Naive thymus-derived CD4-positive, alpha-beta T cell (primary cell): ENCODE data around the gene SLC7A6. TPM values are rescaled to one million over a fixed set of nuclear protein-coding genes. Genes with fewer than 3 reads are reported as not detected.
A peak's percentile ranks its signal among the peaks of the same experiment; 100 is the strongest.

Experiments
- ATAC-seq: fragments of 150-1000 bp; cut with Tn5 transposase; 2 replicates; pipeline ENCODE4 v1.10.0; 2021; ENCODE audit warnings: mild to moderate bottlenecking, moderate library complexity
- CTCF ChIA-PET: fragments of 350-600 bp; sonication (Branson Sonifier 250); formaldehyde crosslinking; loops from one replicate; lab custom pipeline; 2021; ENCODE audit warnings: antibody characterized with exemption; lab: Charles Lee
- POLR2A ChIA-PET: fragments of 350-600 bp; sonication (Branson Sonifier 250); formaldehyde crosslinking; loops from one replicate; lab custom pipeline; 2021; ENCODE audit warnings: antibody characterized with exemption, inconsistent platforms; lab: Charles Lee
- DNase-seq, 9 donors: peaks; one replicate each; pipeline versions ENCODE4 v3.0.0 to v3.0.0-alpha.2; 2020 to 2022; ENCODE audit warnings: mixed read lengths in 1 of 9
- H3K27ac ChIP-seq: one replicate; pipeline ENCODE4 v1.7.0; 2013; ENCODE audit warnings: mild to moderate bottlenecking, low read depth, low read length, moderate library complexity
- H3K27me3 ChIP-seq, 2 donors: one replicate each; pipeline ENCODE4 v1.7.0; 2013; ENCODE audit warnings: low read length in 2 of 2, mild to moderate bottlenecking in 2 of 2, moderate library complexity in 2 of 2; ENCODE audit not compliant: control insufficient read depth in 2 of 2, insufficient read depth in 2 of 2
- H3K36me3 ChIP-seq, 3 experiments: 1 replicate in 2 of 3; 2 replicates in 1 of 3; pipeline ENCODE4 v1.7.0; 2013; ENCODE audit warnings: low read length in 3 of 3, mild to moderate bottlenecking in 3 of 3, moderate library complexity in 1 of 3; ENCODE audit not compliant: insufficient read depth in 3 of 3, control insufficient read depth in 2 of 3
- H3K4me1 ChIP-seq, 2 donors: one replicate each; pipeline ENCODE4 v1.7.0; 2013; ENCODE audit warnings: low read length in 2 of 2, mild to moderate bottlenecking in 2 of 2, moderate library complexity in 1 of 2; ENCODE audit not compliant: control insufficient read depth in 2 of 2, insufficient read depth in 2 of 2
- H3K4me3 ChIP-seq: 2 replicates; pipeline ENCODE4 v1.7.0; 2013; ENCODE audit warnings: mild to moderate bottlenecking, low read length
- H3K9me3 ChIP-seq, 3 experiments: 1 replicate in 2 of 3; 2 replicates in 1 of 3; pipeline ENCODE4 v1.7.0; 2013; ENCODE audit warnings: low read length in 3 of 3; ENCODE audit not compliant: control insufficient read depth in 2 of 3
- H3K27ac Mint-ChIP-seq, 9 donors: one replicate each; pipeline ENCODE4 v1.8.0; 2020 to 2022; ENCODE audit warnings: mixed read lengths in 9 of 9, mild to moderate bottlenecking in 8 of 9, moderate library complexity in 5 of 9, inconsistent platforms in 2 of 9
- H3K27me3 Mint-ChIP-seq, 5 donors: one replicate each; pipeline ENCODE4 v1.8.0; 2021 to 2022; ENCODE audit warnings: mixed read lengths in 5 of 5, mild to moderate bottlenecking in 1 of 5
- H3K36me3 Mint-ChIP-seq, 5 donors: one replicate each; pipeline ENCODE4 v1.8.0; 2020 to 2022; ENCODE audit warnings: mixed read lengths in 5 of 5, mild to moderate bottlenecking in 3 of 5, inconsistent platforms in 1 of 5
- H3K4me1 Mint-ChIP-seq, 7 donors: one replicate each; pipeline ENCODE4 v1.8.0; 2020 to 2022; ENCODE audit warnings: mixed read lengths in 7 of 7, mild to moderate bottlenecking in 3 of 7, inconsistent platforms in 1 of 7
- H3K4me3 Mint-ChIP-seq, 10 donors: one replicate each; pipeline ENCODE4 v1.8.0; 2020 to 2022; ENCODE audit warnings: mild to moderate bottlenecking in 10 of 10, mixed read lengths in 10 of 10, moderate library complexity in 6 of 10, inconsistent platforms in 2 of 10
- H3K9me3 Mint-ChIP-seq, 11 donors: one replicate each; pipeline ENCODE4 v1.8.0; 2020 to 2022; ENCODE audit warnings: mixed read lengths in 11 of 11, mild to moderate bottlenecking in 4 of 11, inconsistent platforms in 1 of 11, moderate library complexity in 1 of 11
- intact Hi-C, 2 donors: fragments of 100-400 bp; cut with micrococcal nuclease; formaldehyde crosslinking; loops; one replicate each; pipeline ENCODE4 v1.15.1; 2023
- polyA plus RNA-seq, 2 donors: library from polyadenylated mRNA; unstranded; fragments of 300-500 nt; fragmentation: Illumina TruSeq; gene quantifications; one replicate each; pipeline ENCODE4 v1.2.3, GENCODE V29; 2021
- total RNA-seq, 6 experiments: library from RNA in 5 of 6; stranded (reverse) in 5 of 6; gene quantifications; 1 replicate in 5 of 6; 2 replicates in 1 of 6; pipeline ENCODE4 v1.2.3 and lab custom pipeline; 2021 to 2026

SLC7A6 gene
- total and polyA plus RNA-seq, 7 experiments from 2014 or later = 29.3 to 248 (median 163) TPM

GRCh38 chr16:68270353-68270752 is 6.0 kb downstream of the SLC7A6 start:
- CTCF ChIA-PET = interaction anchor here (0.6 to 27.4 kb wide), 6 partner anchors 9 to 453 kb away, joined by 3 to 317 read pairs (median 5); partner anchors contain the start of gene SLC7A6
- POLR2A ChIA-PET = interaction anchor here (1.0 to 25.4 kb wide), 5 partner anchors 9 to 41 kb away, joined by 3 to 531 read pairs (median 9); partner anchors contain the start of genes PRMT7 and SLC7A6OS
- Histone ChIP-seq H3K4me1 (peaks cover 58 to 79% of the 10 kb centered on the region in 2 donors), H3K4me3 (no peak overlapping the region), H3K27me3 (no peaks in the 10 kb centered on the region), H3K27ac (peak overlapping the region; percentile 83), H3K9me3 (no peaks in the 10 kb centered on the region), H3K36me3 (peaks cover 0 to 29% (median 10%) of the 10 kb centered on the region in 3 experiments)
- DNase-seq (peak in 1 of 9 donors; percentile 47), ATAC-seq (no peak)
- H3K36me3 Mint-ChIP-seq = peaks cover 4 to 47% (median 27%) of the 10 kb centered on the region in 5 donors
- intact Hi-C loops = no loop called here
- H3K4me3 Mint-ChIP-seq = peak overlapping the region in 8 of 10 donors; percentile 29 to 100 (median 63)
- no peaks in the 10 kb centered on the region for H3K27me3 Mint-ChIP-seq
- peak overlapping the region; percentile 93 to 98 (median 95) for H3K27ac Mint-ChIP-seq
- peaks cover 51 to 94% (median 87%) of the 10 kb centered on the region in 7 donors for H3K4me1 Mint-ChIP-seq
- no peaks in the 10 kb centered on the region for H3K9me3 Mint-ChIP-seq

- Histone ChIP-seq H3K27me3 (no peaks in the 10 kb centered on the region), H3K4me3 (peak overlapping the region; percentile 15), H3K9me3 (no peaks in the 10 kb centered on the region), H3K27ac (peak overlapping the region; percentile 83), H3K4me1 (peaks cover 64 to 87% of the 10 kb centered on the region in 2 donors), H3K36me3 (peaks cover 0 to 26% (median 10%) of the 10 kb centered on the region in 3 experiments)
- peaks cover 44 to 93% (median 87%) of the 10 kb centered on the region in 7 donors for H3K4me1 Mint-ChIP-seq
- no peaks in the 10 kb centered on the region for H3K27me3 Mint-ChIP-seq
- POLR2A ChIA-PET = interaction anchor here (0.7 to 25.4 kb wide), 6 partner anchors 8 to 44 kb away, joined by 3 to 531 read pairs (median 21); partner anchors contain the start of genes PRMT7, SLC7A6 and SLC7A6OS
- DNase-seq (peak in 8 of 9 donors; percentile 35 to 89 (median 84)), ATAC-seq (peak; percentile 59)
- peak overlapping the region; percentile 57 to 100 (median 81) for H3K4me3 Mint-ChIP-seq
- intact Hi-C loops = loop anchor here in 1 of 2 donors (1.0 kb wide), 1 partner anchor 9 kb away; no protein-coding TSS in a partner anchor
- peaks cover 4 to 50% (median 35%) of the 10 kb centered on the region in 5 donors for H3K36me3 Mint-ChIP-seq
- peak overlapping the region; percentile 94 to 98 (median 97) for H3K27ac Mint-ChIP-seq
- peaks cover 0 to 2% (median 0%) of the 10 kb centered on the region in 11 donors for H3K9me3 Mint-ChIP-seq
- CTCF ChIA-PET = interaction anchor here (0.7 to 27.4 kb wide), 7 partner anchors 11 to 251 kb away, joined by 3 to 317 read pairs (median 5); partner anchors contain the start of genes PRMT7, SLC7A6 and SLC7A6OS
These were observed 8.3 kb downstream of the SLC7A6 start for GRCh38 chr16:68272507-68273209.

DNA sequence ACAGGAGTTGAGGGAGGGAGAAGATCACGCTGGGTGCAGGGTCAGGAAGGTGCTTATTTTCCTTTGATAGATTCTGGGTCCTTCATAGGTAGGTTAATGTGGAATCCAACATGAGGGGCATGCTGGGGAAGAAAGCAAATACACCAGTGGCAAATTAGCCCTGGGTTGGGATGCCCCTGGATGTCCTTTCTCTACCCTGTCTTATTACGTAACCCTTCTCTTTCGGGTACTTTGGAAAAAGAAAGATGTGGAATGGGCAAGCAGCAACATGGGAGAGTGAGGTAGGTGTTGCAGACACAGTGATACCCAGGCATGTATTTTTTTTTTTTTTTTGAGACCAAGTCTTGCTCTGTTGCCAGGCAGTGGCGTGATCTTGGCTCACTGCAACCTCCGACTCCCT is 9.1 kb downstream of the SLC7A6 start:
- CTCF ChIA-PET = interaction anchor here (1.0 to 27.4 kb wide), 7 partner anchors 11 to 202 kb away, joined by 3 to 317 read pairs (median 19); partner anchors contain the start of genes PRMT7, SLC7A6 and SLC7A6OS
- DNase-seq (no peak), ATAC-seq (no peak)
- POLR2A ChIA-PET = interaction anchor here (1.5 to 25.4 kb wide), 6 partner anchors 7 to 52 kb away, joined by 4 to 531 read pairs (median 24); partner anchors contain the start of genes PRMT7, SLC7A6 and SLC7A6OS
- H3K9me3 ChIP-seq = no peaks in the 10 kb centered on the region
- intact Hi-C loops = loop anchor here in 1 of 2 donors (1.0 kb wide), 1 partner anchor 8 kb away; no protein-coding TSS in a partner anchor
- Mint-ChIP-seq H3K27ac (peak overlapping the region; percentile 94 to 98 (median 97)), H3K4me3 (peak overlapping the region; percentile 57 to 100 (median 81)), H3K27me3 (no peaks in the 10 kb centered on the region), H3K9me3 (peaks cover 0 to 2% (median 0%) of the 10 kb centered on the region in 11 donors), H3K4me1 (peaks cover 39 to 89% (median 80%) of the 10 kb centered on the region in 7 donors), H3K36me3 (peaks cover 4 to 45% (median 30%) of the 10 kb centered on the region in 5 donors)
- peak overlapping the region; percentile 15 for H3K4me3 ChIP-seq
- H3K27me3 ChIP-seq = no peaks in the 10 kb centered on the region
- H3K36me3 ChIP-seq = peaks cover 0 to 25% (median 10%) of the 10 kb centered on the region in 3 experiments
- H3K27ac ChIP-seq = peak overlapping the region; percentile 83
- H3K4me1 ChIP-seq = peaks cover 57 to 84% of the 10 kb centered on the region in 2 donors

GRCh38 chr16:68273896-68274295 is 9.6 kb downstream of the SLC7A6 start:
- Mint-ChIP-seq H3K4me1 (peaks cover 39 to 87% (median 79%) of the 10 kb centered on the region in 7 donors), H3K27me3 (no peaks in the 10 kb centered on the region), H3K27ac (peak overlapping the region; percentile 76 to 98 (median 97)), H3K36me3 (peaks cover 4 to 45% (median 30%) of the 10 kb centered on the region in 5 donors), H3K4me3 (peak overlapping the region; percentile 54 to 100 (median 79)), H3K9me3 (peaks cover 0 to 2% (median 0%) of the 10 kb centered on the region in 11 donors)
- intact Hi-C loops = loop anchor here in 1 of 2 donors (1.0 kb wide), 1 partner anchor 7 kb away; no protein-coding TSS in a partner anchor
- Histone ChIP-seq H3K9me3 (no peaks in the 10 kb centered on the region), H3K27me3 (no peaks in the 10 kb centered on the region), H3K4me1 (peaks cover 57 to 83% of the 10 kb centered on the region in 2 donors), H3K4me3 (no peak overlapping the region), H3K36me3 (peaks cover 0 to 25% (median 10%) of the 10 kb centered on the region in 3 experiments), H3K27ac (peak overlapping the region; percentile 83)
- ATAC-seq (no peak), DNase-seq (no peak)
- CTCF ChIA-PET = interaction anchor here (3.9 to 27.4 kb wide), 2 partner anchors 11 to 13 kb away, joined by 32 to 317 read pairs; partner anchors contain the start of gene SLC7A6
- POLR2A ChIA-PET = interaction anchor here (0.6 to 25.4 kb wide), 5 partner anchors 10 to 52 kb away, joined by 4 to 531 read pairs (median 22); partner anchors contain the start of genes PRMT7, SLC7A6 and SLC7A6OS

GRCh38 chr16:68274441-68274840 is 10.1 kb downstream of the SLC7A6 start:
- DNase-seq = no peak
- Mint-ChIP-seq H3K27me3 (no peaks in the 10 kb centered on the region), H3K9me3 (peaks cover 0 to 2% (median 0%) of the 10 kb centered on the region in 11 donors), H3K4me1 (peaks cover 39 to 87% (median 78%) of the 10 kb centered on the region in 7 donors), H3K4me3 (peak overlapping the region; percentile 39 to 100 (median 79)), H3K27ac (peak overlapping the region; percentile 76 to 98 (median 97)), H3K36me3 (peaks cover 4 to 42% (median 24%) of the 10 kb centered on the region in 5 donors)
- POLR2A ChIA-PET = interaction anchor here (0.6 to 25.4 kb wide), 6 partner anchors 11 to 165 kb away, joined by 3 to 531 read pairs (median 13); partner anchors contain the start of genes PRMT7, SLC7A6 and SLC7A6OS
- peak overlapping the region; percentile 4 for H3K4me3 ChIP-seq
- ATAC-seq = no peak
- CTCF ChIA-PET = interaction anchor here (1.9 to 27.4 kb wide), 3 partner anchors 10 to 54 kb away, joined by 6 to 317 read pairs (median 32); partner anchors contain the start of gene SLC7A6
- H3K27ac ChIP-seq = peak overlapping the region; percentile 83
- H3K27me3 ChIP-seq = no peaks in the 10 kb centered on the region
- no peaks in the 10 kb centered on the region for H3K9me3 ChIP-seq
- H3K36me3 ChIP-seq = peaks cover 0 to 25% (median 10%) of the 10 kb centered on the region in 3 experiments
- intact Hi-C loops = no loop called here
- H3K4me1 ChIP-seq = peaks cover 52 to 83% of the 10 kb centered on the region in 2 donors
